NOMO-1 treated with DMSO at 0.1 percent for 48 hours (cell line): ENCODE measurements around the gene PDE7B.
A peak's percentile ranks its signal among the peaks of the same experiment; 100 is the strongest.

Experiments used
- DNase-seq: peaks from one replicate; lab custom pipeline; 2025; ENCODE audit not compliant: unreplicated experiment; lab: John Stamatoyannopoulos, UW

The PDE7B gene

GRCh38 chr6:135922746-135923145 is 71.2 kb downstream of the PDE7B start:
- DNase-seq, result no peak

DNA sequence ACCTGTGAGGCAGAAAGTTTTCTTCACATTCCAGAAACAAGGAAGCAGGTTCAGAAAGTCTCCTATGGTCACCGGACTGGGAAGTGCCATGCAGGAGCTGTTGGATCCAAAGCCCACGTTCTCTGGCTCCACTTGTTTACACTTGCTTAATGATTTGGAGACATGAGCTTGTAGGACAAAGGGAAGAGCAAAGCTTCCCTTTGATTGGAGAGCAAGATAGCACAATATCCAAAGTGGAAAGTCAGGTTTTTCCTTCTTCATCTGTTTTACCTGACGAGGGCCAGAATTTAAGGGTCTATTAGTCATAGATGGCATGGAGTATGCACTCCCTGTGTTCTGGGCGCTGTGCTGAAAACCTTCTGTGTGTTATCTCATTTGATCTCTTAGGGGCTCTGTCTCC is 81.2 kb downstream of the PDE7B start:
- no peak for DNase-seq

DNA sequence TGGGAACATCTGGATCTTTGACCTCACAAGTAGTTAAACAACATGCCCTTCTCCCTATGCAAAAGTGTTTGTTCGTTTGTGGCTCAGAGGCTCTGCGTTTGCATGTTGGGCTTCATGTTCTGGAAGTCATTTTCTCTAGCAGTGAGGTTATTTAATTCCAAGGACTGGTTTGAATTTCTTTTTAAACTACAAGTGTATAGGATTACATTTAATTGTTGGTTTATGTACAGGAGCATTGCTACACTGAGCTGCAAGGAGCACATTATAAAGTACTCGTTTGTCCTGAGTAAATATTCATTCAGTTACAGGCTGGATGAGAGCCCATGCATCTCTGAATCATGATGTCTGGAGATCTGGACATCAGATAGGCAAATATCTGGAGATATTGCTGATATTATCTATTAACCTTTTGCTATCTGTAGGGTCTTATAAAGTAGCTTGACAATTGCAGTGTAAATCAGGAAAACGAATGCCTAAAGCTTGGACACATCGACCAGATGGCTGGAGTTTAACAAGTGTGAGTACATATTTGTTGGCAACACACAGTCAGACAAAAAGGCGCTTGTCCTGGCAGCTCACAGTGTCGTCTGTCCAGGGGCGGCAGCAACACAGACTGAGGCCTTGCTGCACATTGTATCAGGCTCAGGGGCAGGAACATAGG is 84.6 kb downstream of the PDE7B start:
- no peak for DNase-seq

DNA sequence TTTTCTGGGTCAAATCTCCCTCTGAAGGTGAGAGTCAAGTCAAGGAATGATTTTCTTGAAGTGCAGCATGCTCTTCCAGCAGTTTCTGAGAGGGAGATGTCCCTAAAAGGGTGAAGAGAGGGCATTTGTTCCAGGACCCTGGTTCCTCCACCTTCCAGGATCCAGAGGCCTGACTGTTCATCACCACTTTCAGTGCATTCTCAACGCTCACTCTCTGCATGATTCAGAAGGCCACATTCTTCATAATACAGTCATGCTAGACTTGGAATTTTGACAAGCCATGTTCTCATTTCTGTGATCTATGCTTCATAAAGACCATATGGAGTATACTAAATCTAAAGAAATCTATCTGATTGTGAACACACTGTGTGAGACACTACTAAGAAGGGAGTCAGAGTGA is 85.1 kb downstream of the PDE7B start:
- no peak for DNase-seq

DNA sequence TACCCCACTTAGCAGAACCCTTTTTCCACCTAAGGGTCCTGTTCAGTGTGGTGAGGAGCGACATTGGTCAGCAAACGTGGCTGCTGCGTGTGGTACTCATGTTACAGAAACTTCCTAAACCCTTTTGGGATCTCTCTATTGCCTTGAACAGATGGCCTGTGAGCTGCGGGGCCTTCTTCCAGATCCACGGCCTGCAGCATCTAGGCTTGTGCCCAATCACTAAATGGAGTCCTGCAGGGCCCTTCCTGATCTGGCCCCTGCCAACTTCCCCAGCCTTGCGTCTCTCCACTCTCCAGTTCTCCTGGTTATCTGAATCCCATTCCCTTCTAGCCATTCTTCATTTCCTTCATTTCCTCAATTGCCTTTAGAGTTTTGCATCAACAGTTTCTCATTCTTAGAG is 85.6 kb downstream of the PDE7B start:
- no peak for DNase-seq

DNA sequence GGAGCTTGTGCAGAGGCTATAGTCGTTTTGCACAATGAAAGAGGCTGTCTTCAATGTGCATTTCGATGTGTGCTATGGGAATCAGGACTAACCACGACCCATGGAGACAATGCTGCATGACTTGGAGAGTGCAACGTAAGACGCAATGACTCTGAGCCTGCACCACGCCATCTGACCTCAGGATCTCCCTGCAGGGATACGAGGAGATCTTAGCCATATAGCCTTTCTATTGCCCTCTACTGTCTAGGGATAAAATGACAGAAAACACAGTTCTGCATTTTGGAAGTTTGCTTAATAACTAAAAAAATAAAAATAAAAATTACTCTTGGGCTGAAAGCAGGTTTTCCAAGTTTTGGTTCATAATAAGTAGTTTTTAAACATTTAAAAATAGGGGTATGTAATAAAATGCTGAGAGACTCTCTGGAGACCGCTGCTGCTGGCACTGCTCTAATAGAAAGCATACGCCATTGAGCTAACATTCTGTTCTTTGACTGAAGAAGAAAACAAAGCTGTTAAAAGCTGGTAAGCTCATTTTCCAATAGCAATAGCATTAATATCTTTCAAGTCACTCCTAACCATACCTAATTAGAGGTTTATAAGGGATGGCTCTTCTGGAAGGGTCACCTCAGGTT is 87.2 kb downstream of the PDE7B start:
- DNase-seq, result peak; percentile 17

- DNase-seq, result no peak
Measured at GRCh38 chr6:135939208-135939591, 87.7 kb downstream of the PDE7B start.

DNA sequence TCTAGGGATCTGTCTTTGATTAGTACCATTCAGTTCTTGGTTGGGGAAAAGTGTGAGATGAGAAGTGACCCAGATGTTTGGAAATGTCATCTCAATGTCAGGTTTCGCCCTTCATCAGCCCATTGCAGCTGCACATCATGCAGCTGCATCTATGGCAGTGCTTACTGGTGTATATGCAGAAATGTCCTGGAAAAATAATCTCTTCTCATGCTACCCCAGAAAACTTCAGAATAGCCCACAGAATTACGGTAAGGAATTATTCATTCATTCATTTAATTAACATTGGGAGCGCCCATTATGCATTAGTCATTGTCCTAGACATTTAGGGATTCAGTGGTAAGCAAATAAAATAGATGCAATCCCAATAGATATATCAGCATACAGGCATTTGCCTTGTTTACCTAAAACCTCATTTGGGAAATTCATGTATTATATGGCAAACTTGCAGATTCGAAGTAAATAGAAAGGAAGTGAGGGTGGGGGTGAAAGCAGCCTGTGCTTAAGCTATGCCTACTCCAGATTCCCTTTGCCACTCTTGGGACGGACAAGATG is 89.2 kb downstream of the PDE7B start:
- no peak for DNase-seq

DNA sequence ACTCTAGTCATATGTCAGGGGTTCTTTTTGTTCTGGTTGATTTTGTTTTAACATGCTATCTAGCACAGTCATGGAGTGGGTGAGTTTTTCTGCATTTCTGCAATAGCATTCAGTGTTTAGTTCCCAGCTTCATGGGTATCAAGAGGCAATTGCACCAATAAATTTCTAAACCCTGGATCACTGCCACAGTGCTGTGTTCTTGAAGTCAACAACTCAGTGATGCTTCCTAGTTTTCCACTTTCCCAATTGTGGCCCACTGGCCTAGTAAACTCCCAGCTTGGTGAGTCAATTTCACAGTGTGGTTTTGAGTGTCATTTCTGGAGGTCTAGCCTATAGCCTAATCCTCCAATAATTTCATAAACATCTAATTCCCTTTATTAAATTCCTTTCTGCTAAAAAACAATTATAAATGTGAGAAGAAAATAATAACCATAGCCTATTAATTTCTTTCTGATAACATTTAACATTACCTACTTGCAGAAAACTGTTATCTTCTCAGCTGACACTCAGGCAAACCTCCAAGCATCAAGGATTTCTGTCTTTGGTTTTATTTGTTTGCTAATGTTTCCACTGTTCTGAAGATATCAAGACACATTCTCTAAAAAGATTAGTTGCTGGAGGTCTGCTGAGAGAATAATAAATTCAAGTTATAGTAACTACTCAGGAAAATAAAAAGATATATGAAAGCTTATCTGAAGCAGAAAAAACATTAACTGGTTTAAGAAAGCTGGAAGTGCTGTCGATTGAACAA is 89.9 kb downstream of the PDE7B start:
- no peak for DNase-seq

DNA sequence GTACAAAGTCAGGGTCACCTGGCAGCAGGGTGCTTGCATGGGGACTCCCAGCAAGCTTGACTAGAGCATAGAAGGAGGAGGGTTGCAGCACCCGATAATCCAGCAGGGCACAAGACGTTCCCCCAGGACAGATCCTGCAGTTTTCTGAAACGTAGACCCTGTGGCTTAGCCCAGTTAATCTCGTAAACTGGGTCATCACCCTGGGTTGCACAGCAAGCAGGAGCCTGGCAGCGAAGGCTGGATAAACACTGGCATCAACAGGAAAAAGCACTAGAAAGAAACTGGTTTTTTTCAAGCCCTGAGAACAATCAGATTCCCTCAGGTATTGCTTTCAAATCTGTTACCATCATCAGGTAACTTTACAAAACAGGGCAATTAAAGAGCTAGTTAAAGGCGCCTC is 92.6 kb downstream of the PDE7B start:
- DNase-seq, result no peak

DNA sequence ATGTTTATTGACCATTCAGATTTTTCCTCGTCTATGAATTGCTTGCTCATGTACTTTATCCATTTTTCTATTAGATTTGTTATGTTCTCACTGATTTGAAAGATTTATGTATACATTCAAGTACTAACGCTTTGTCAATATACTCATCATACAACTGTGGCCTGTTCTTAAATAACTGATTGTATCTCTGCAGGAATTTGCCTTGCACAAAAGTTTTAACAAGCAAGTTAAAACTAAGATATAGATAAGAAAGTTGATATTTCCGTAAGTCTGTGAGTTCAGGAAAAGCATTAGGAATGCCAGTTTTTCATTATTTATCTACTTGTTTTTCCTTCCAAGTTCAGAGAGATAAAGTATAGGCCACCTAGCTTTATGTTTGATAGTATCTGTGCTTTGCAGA is 95.2 kb downstream of the PDE7B start:
- no peak for DNase-seq

DNA sequence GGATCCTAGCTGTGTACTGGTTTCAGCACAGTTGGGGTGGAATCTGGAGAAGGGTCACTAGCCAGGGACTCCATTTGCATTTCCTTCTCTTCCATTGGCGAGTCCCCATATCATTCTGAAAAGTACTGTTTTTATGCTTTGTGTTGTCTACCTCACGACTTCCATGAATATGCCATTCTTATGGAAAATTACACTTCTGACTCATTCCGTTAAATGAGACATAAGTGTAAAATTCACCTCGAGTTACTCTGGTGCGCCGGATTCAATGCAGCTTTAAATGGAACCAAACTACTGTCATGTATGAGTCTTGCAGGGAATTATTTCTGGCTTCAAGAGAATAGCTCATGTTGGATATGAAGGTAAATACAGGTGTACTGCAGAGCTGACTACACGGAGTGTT is 99.2 kb downstream of the PDE7B start:
- DNase-seq, result no peak

DNA sequence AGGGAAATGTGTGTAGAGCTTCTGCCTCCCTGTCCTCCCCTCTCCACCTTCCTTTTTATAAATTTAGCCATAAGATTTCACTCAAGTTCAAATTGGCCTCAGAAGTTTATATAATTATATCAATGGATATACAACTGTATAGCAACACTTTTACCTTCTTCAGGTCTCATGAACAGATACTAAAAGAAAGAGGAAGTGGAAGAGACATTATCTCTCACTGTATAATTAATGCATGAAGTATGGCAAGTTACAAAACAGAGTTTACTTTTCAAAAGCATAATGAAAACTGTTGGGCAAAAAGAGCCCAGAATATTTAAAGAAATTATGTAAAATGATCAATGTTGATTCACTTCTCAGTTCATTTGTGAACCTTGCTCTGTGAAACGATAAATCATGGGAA is 99.7 kb downstream of the PDE7B start:
- DNase-seq, result peak; percentile 72

- DNase-seq, result no peak
Measured at GRCh38 chr6:135953818-135954217, 102.3 kb downstream of the PDE7B start.

- no peak for DNase-seq
Measured at GRCh38 chr6:135955099-135955498, 103.6 kb downstream of the PDE7B start.

DNA sequence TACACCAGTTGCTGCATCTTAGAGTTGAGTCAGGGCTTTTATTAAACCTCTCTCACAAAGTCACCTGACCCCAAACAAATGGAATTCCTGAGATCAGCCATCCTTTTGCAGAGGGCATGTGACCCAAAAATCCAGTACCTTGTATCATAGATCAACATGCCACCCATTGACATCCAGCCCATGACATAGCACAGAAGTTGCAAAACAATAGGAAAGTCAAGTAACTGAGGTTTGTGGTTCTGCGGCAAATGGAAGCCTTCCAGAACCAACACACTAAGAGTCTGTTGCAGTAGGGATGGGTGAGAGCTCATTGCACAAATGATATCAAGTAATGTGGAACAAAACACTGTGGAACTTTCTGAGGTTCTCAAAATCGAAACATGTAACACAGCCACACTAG is 111.2 kb downstream of the PDE7B start:
- no peak for DNase-seq

DNA sequence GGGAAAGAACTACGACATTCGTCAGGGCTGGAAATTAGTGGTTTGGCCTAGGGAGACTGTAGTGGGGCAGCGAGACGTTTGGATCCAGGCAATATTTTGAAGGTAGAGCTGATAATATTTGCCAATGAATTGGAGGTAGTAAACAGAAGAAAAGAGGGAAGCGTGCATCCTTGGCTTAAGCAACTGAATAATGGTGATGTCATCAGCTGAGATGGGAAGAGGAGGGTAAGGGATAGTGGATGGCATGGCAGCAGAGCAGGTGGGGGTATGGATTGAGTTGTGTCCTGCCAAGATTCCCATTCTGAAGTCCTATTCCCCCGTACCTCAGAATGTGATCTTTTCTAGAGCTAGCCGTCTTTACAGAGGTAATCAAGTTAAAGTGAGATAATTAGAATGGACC is 119.2 kb downstream of the PDE7B start:
- DNase-seq, result no peak

GRCh38 chr6:135971351-135971750 is 119.8 kb downstream of the PDE7B start:
- DNase-seq, result no peak

DNA sequence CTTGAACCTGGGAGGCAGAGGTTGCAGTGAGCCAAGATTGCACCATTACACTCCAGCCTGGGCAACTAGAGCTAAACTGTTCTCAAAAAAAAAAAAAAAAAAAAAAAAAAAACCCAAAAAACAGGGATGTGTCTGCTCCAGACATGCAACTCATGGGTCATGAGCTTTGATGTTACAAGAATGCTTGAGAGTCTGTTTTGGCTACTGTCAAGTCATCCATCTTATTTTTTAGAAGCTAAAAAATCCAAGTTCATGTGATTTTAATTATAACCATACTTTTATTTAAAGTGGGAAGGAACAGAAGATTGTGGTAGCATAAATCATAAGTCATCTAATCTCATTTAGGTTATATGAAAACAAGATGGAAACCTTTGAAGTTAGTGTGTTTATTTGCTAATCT is 120.6 kb downstream of the PDE7B start:
- DNase-seq, result no peak

GRCh38 chr6:135972586-135972985 is 121.1 kb downstream of the PDE7B start:
- no peak for DNase-seq

DNA sequence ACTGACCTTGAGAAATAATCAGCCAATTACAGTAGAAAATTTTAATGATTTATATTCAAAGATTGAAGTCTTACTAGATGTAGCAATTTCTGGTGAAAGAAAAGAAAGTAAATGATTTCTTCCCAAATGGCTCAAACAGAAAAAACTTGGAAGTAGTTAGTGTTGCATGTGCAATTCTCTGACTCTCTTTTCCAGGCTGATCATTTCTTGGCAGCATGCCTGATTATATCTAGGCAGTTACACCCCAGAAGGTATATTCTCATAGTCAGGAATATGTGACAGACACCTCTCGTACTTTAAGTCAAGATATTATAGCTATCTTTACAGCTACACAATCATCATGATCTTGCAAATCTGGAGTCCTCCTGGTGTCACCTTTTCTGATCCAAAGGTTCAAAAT is 122.9 kb downstream of the PDE7B start:
- DNase-seq, result no peak

- no peak for DNase-seq
Measured at GRCh38 chr6:135976585-135976984, 125.1 kb downstream of the PDE7B start.
